OCI-LY7 (cell line): ENCODE measurements around the gene WASF3. TPM values are rescaled to one million over a fixed set of nuclear protein-coding genes. Genes with fewer than 3 reads are reported as not detected.

Experiments
- BruUV-seq: library from RNA; stranded (reverse); fragments of 400-500 nt; replicated peaks from 2 replicates; lab custom pipeline; 2021; lab: Mats Ljungman, UMichigan
- CTCF ChIA-PET: fragments of 300-600 bp; sonication (Branson Sonifier 250); formaldehyde crosslinking; loops from one replicate; lab custom pipeline; 2022; ENCODE audit warnings: antibody characterized with exemption; ENCODE audit not compliant: unreplicated experiment; lab: Charles Lee
- POLR2A ChIA-PET: fragments of 300-600 bp; sonication (Branson Sonifier 250); formaldehyde crosslinking; loops from one replicate; lab custom pipeline; 2022; ENCODE audit warnings: antibody characterized with exemption; lab: Charles Lee
- DNase-seq: peaks from one replicate; pipeline ENCODE4 v3.0.0-alpha.2; 2015; ENCODE audit warnings: low spot score
- H2AFZ ChIP-seq: fragments of 200-600 bp; sonication (generic), shearing (Covaris generic); 2 replicates; pipeline ENCODE4 v1.6.1; 2014; ENCODE audit warnings: mild to moderate bottlenecking, antibody characterized with exemption, low read length, moderate library complexity
- H3K27ac ChIP-seq: fragments of 200-600 bp; sonication (generic); 2 replicates; pipeline ENCODE4 v1.5.1; 2014; ENCODE audit warnings: mixed run types, low read depth, mild to moderate bottlenecking, moderate library complexity, low read length, inconsistent platforms; ENCODE audit not compliant: poor library complexity, severe bottlenecking
- H3K36me3 ChIP-seq: fragments of 200-600 bp; sonication (generic); 2 replicates; pipeline ENCODE4 v1.6.1; 2014; ENCODE audit warnings: mild to moderate bottlenecking, antibody characterized with exemption, low read length, moderate library complexity, mixed read lengths; ENCODE audit not compliant: insufficient read depth
- H3K4me1 ChIP-seq: fragments of 200-600 bp; sonication (generic); 2 replicates; pipeline ENCODE4 v1.5.1; 2014; ENCODE audit warnings: mild to moderate bottlenecking, low read length; ENCODE audit not compliant: insufficient read depth, poor library complexity, severe bottlenecking
- H3K4me2 ChIP-seq: fragments of 200-600 bp; sonication (generic); 2 replicates; pipeline ENCODE4 v1.6.1; 2014; ENCODE audit warnings: mild to moderate bottlenecking, low read length
- H3K4me3 ChIP-seq: fragments of 200-600 bp; sonication (generic); 2 replicates; pipeline ENCODE4 v1.5.1; 2014; ENCODE audit warnings: mild to moderate bottlenecking, low read depth, low read length; ENCODE audit not compliant: poor library complexity, severe bottlenecking
- H3K79me2 ChIP-seq: fragments of 200-600 bp; sonication (generic); 2 replicates; pipeline ENCODE4 v1.6.1; 2016; ENCODE audit warnings: low read depth, mild to moderate bottlenecking, low read length, moderate library complexity, mixed read lengths; ENCODE audit not compliant: insufficient read depth
- H3K9me2 ChIP-seq: fragments of 200-600 bp; sonication (generic); 2 replicates; pipeline ENCODE4 v1.6.1; 2016; ENCODE audit warnings: mild to moderate bottlenecking, low read length, mixed read lengths; ENCODE audit not compliant: insufficient read depth
- H3K9me3 ChIP-seq: fragments of 200-600 bp; sonication (generic); 2 replicates; pipeline ENCODE4 v1.6.1; 2014; ENCODE audit warnings: mild to moderate bottlenecking, mixed run types, low read length, mixed read lengths
- H4K20me1 ChIP-seq: fragments of 200-600 bp; sonication (generic); 2 replicates; pipeline ENCODE4 v1.6.1; 2014; ENCODE audit warnings: mild to moderate bottlenecking, antibody characterized with exemption, low read length, moderate library complexity, mixed read lengths; ENCODE audit not compliant: insufficient read depth
- EZH2phosphoT487 ChIP-seq: fragments of 200-600 bp; sonication (generic); IDR thresholded peaks from 2 replicates; pipeline ENCODE4 v1.6.1; 2018; ENCODE audit warnings: low read depth, borderline replicate concordance, mild to moderate bottlenecking, mixed run types, antibody characterized with exemption, low read length, moderate library complexity, mixed read lengths
- intact Hi-C: fragments of 100-400 bp; cut with micrococcal nuclease; formaldehyde crosslinking; loops from one replicate; pipeline ENCODE4 v1.10.0; 2022; ENCODE audit not compliant: unreplicated experiment
- total RNA-seq, 2 experiments: library from RNA; depleted of rRNA in 1 of 2; stranded (reverse); fragments of >200 nt in 1 of 2; shearing (Covaris generic) in 1 of 2; gene quantifications; 2 replicates each; pipeline ENCODE4 v1.2.3, GENCODE V29; 2014 to 2022
- TF ChIP-seq, protein P1 (sequence below): fragments of 200-600 bp; sonication (generic); conservative IDR thresholded peaks from 2 replicates; pipeline ENCODE4 v1.5.1; 2014; ENCODE audit warnings: mild to moderate bottlenecking, antibody characterized with exemption, low read length, moderate library complexity, mixed read lengths

WASF3 gene
- total RNA-seq, 2 experiments from 2014 or later, result 0.17 to 0.19 TPM

DNA sequence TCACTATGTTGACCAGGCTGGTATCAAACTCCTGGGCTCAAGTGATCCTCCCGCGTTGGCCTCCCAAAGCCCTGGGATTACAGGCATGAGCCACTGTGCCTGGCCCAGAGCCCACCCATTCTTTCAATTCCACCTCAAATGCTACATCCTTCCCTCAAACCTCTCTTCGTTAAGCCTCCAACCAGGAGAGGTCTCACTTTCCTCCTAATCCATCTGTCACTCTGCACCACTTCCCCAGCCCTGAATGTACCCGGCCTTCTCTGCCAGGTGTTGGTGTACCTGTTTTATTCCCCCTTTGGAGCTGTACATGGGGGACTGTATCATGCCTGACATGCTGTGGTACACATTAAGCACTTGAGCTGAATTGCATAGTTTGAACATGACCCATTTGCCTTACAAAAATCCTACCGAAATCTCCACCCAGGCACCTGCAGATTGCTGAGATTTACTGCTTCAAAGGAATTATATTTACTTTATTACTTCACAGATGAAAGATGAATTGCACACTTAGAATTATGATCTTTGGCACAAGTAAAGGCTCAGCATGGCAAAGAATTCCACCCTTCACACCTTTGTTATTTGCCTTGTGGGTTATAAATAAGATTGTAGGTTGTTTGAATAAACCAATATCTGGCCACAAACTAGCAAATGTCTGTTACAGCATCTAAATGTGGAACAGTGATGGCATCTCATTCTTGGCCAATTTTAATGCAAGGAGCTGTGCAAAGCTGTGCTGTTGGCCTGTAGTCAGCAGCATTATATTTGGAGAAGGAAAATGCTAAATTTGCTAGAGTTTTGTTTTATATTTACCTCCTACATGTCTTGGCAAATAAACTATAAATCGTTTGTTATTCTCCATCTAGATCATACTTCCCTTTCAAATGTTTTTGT is 15.6 kb upstream of the WASF3 start:
- CTCF ChIA-PET, result no interaction called here
- H3K9me3 ChIP-seq, result no peaks in the 10 kb centered on the region
- POLR2A ChIA-PET, result interaction anchor here (0.9 kb wide), 1 partner anchor 15 kb away, joined by 4 read pairs; no protein-coding TSS in a partner anchor

DNA sequence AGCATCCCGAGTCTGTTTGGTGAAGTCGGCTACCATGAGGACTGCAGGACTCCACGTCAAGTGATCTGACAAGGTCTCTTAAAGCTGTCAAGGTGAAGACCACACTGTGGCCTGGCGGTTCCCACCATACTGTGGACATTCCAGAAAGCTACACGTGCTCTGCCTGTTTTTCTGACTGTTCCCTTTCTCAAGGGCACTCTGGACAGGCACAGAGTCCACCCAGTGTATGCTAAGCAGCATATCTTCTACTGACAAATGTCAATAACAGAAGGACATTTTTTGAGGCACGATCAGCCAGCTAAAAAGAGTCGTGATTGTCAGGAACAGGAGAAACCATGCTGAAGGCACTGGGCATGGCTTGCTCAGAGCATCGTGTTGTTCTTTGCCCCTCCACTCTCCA is 12.8 kb upstream of the WASF3 start:
- Histone ChIP-seq H3K36me3 (no peaks in the 10 kb centered on the region), H4K20me1 (no peaks in the 10 kb centered on the region), H3K79me2 (no peaks in the 10 kb centered on the region), H2AFZ (no peak overlapping the region), H3K9me2 (no peaks in the 10 kb centered on the region), H3K9me3 (no peaks in the 10 kb centered on the region), H3K27ac (no peak overlapping the region), H3K4me3 (no peak overlapping the region), H3K4me1 (no peaks in the 10 kb centered on the region), H3K4me2 (no peak overlapping the region)
- TF ChIP-seq, protein P1, sequence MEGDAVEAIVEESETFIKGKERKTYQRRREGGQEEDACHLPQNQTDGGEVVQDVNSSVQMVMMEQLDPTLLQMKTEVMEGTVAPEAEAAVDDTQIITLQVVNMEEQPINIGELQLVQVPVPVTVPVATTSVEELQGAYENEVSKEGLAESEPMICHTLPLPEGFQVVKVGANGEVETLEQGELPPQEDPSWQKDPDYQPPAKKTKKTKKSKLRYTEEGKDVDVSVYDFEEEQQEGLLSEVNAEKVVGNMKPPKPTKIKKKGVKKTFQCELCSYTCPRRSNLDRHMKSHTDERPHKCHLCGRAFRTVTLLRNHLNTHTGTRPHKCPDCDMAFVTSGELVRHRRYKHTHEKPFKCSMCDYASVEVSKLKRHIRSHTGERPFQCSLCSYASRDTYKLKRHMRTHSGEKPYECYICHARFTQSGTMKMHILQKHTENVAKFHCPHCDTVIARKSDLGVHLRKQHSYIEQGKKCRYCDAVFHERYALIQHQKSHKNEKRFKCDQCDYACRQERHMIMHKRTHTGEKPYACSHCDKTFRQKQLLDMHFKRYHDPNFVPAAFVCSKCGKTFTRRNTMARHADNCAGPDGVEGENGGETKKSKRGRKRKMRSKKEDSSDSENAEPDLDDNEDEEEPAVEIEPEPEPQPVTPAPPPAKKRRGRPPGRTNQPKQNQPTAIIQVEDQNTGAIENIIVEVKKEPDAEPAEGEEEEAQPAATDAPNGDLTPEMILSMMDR, result no peak
- TF ChIP-seq EZH2phosphoT487, result no peak
- DNase-seq, result no peak
- ChIA-PET POLR2A (no interaction called here), CTCF (no interaction called here)
- intact Hi-C loops, result no loop called here
- BruUV-seq, result no TSS peak

More for the DNA sequence above, 15.6 kb upstream of the WASF3 start:
- H2AFZ ChIP-seq, result no peak overlapping the region
- no peak overlapping the region for H3K27ac ChIP-seq
- TF ChIP-seq, protein P1, result no peak
- no peak for TF ChIP-seq EZH2phosphoT487
- no peaks in the 10 kb centered on the region for H3K9me2 ChIP-seq
- no peaks in the 10 kb centered on the region for H3K79me2 ChIP-seq
- H3K36me3 ChIP-seq, result no peaks in the 10 kb centered on the region
- H4K20me1 ChIP-seq, result no peaks in the 10 kb centered on the region
- no peak overlapping the region for H3K4me2 ChIP-seq
- BruUV-seq, result no TSS peak
- H3K4me1 ChIP-seq, result no peaks in the 10 kb centered on the region
- DNase-seq, result no peak
- intact Hi-C loops, result no loop called here
- no peak overlapping the region for H3K4me3 ChIP-seq

DNA sequence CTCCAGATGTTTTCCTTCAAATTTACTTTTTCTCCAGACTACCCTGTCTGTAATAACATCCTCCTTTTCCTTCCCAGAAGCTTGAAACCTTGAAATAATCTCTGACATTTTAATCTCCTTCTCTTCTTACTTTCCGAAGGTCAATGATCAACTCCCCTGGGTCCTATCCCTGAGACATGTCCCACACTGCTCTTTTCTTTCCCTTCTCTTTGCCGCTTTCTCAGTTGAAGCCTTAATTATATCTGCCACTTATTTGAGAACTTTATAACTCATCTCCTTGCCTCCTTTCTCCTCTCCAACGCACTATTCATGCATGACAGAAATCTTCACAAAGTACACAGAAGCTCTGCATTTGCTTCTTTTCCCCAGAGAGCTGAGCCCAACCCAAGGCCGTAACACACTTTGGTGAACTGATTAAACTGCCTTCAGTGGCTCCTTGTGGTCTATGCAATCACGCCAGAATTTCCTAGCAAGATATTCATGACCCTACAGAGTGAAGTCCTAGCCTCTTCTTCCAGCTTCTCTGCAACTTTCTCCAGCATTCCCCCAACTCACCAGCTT is 9.2 kb upstream of the WASF3 start:
- CTCF ChIA-PET, result no interaction called here
- BruUV-seq, result no TSS peak

More for the DNA sequence above, 9.2 kb upstream of the WASF3 start:
- no peak for TF ChIP-seq EZH2phosphoT487
- TF ChIP-seq, protein P1, result no peak
- Histone ChIP-seq H3K27ac (no peak overlapping the region), H3K4me1 (no peaks in the 10 kb centered on the region), H3K79me2 (no peaks in the 10 kb centered on the region), H3K9me3 (no peaks in the 10 kb centered on the region), H3K4me2 (no peak overlapping the region), H3K4me3 (no peak overlapping the region), H2AFZ (no peak overlapping the region), H3K9me2 (no peaks in the 10 kb centered on the region), H4K20me1 (no peaks in the 10 kb centered on the region), H3K36me3 (no peaks in the 10 kb centered on the region)
- POLR2A ChIA-PET, result interaction anchor here (0.7 kb wide), 1 partner anchor 1617 kb away, joined by 3 read pairs; no protein-coding TSS in a partner anchor
- no peak for DNase-seq
- intact Hi-C loops, result no loop called here
